Measurements from ENCODE around the gene DLX2.
"Not testable (repeated sequence)": the region's sequence is repeated elsewhere in the genome, so short reads cannot be mapped to it uniquely, and the experiment has no call there.

The DLX2 gene

GRCh38 chr2:172102391-172103359 is at the start of gene DLX2:
Gene DLX2 (minus strand): TSS chr2:172102900. CDS start chr2:172102538, 362 bp downstream.
- peak; percentile 79 for DNase-seq (ENCODE audit: low spot score)

GRCh38 chr2:172147944-172148650 is 45.4 kb upstream of the DLX2 start:
- no peak for DNase-seq (ENCODE audit: low spot score)

- DNase-seq (ENCODE audit: low spot score): no peak
Observed at GRCh38 chr2:172143817-172144216, 41.1 kb upstream of the DLX2 start.

GRCh38 chr2:172138727-172139126 is 36.0 kb upstream of the DLX2 start:
- not testable (repeated sequence) for DNase-seq (ENCODE audit: low spot score)

GRCh38 chr2:172137943-172138342 is 35.2 kb upstream of the DLX2 start:
- no peak for DNase-seq (ENCODE audit: low spot score)

- no peak for DNase-seq (ENCODE audit: low spot score)
Observed at GRCh38 chr2:172137109-172137508, 34.4 kb upstream of the DLX2 start.

GRCh38 chr2:172135446-172135845 is 32.7 kb upstream of the DLX2 start:
- no peak for DNase-seq (ENCODE audit: low spot score)

- no peak for DNase-seq (ENCODE audit: low spot score)
Observed at GRCh38 chr2:172134270-172134669, 31.6 kb upstream of the DLX2 start.

GRCh38 chr2:172131713-172132555 is 29.2 kb upstream of the DLX2 start:
- DNase-seq (ENCODE audit: low spot score): no peak

GRCh38 chr2:172129404-172129803 is 26.7 kb upstream of the DLX2 start:
- no peak for DNase-seq (ENCODE audit: low spot score)

- no peak for DNase-seq (ENCODE audit: low spot score)
Observed at GRCh38 chr2:172128484-172128883, 25.8 kb upstream of the DLX2 start.

- no peak for DNase-seq (ENCODE audit: low spot score)
Observed at GRCh38 chr2:172120118-172120517, 17.4 kb upstream of the DLX2 start.

GRCh38 chr2:172119089-172119488 is 16.4 kb upstream of the DLX2 start:
- DNase-seq (ENCODE audit: low spot score): no peak

GRCh38 chr2:172116107-172116506 is 13.4 kb upstream of the DLX2 start:
- DNase-seq (ENCODE audit: low spot score): no peak

- no peak for DNase-seq (ENCODE audit: low spot score)
Observed at GRCh38 chr2:172114579-172114978, 11.9 kb upstream of the DLX2 start.

GRCh38 chr2:172114176-172114575 is 11.5 kb upstream of the DLX2 start:
- DNase-seq (ENCODE audit: low spot score): not testable (repeated sequence)

GRCh38 chr2:172113617-172114016 is 10.9 kb upstream of the DLX2 start:
- no peak for DNase-seq (ENCODE audit: low spot score)

- no peak for DNase-seq (ENCODE audit: low spot score)
Observed at GRCh38 chr2:172109988-172110811, 7.5 kb upstream of the DLX2 start.

- DNase-seq (ENCODE audit: low spot score): no peak
Observed at GRCh38 chr2:172109256-172109987, 6.7 kb upstream of the DLX2 start.

- DNase-seq (ENCODE audit: low spot score): no peak
Observed at GRCh38 chr2:172108587-172108930, 5.9 kb upstream of the DLX2 start.
